Tibial nerve (tissue), 4 donors: Measurements from ENCODE around the gene STAT5B. TPM values are rescaled to one million over a fixed set of nuclear protein-coding genes. Genes with fewer than 3 reads are reported as not detected.
"Not testable (repeated sequence)": the region's sequence is repeated elsewhere in the genome, so short reads cannot be mapped to it uniquely, and the experiment has no call there.

Experiments
- DNase-seq, 2 donors: peaks; one replicate each; pipeline ENCODE4 v3.0.0-alpha.2; 2019; ENCODE audit warnings: low spot score in 2 of 2
- H3K27ac ChIP-seq, 4 donors: fragments of 200-600 bp; sonication (generic) in 3 of 4; one replicate each; pipeline ENCODE4 v1.5.1; 2017 to 2019; ENCODE audit warnings: mild to moderate bottlenecking in 1 of 4
- H3K27me3 ChIP-seq, 2 donors: fragments of 200-600 bp; sonication (generic) in 1 of 2; one replicate each; pipeline versions ENCODE4 v1.5.1 to v1.6.0; 2017 to 2019
- H3K36me3 ChIP-seq, 3 donors: fragments of 200-600 bp; sonication (generic); one replicate each; pipeline ENCODE4 v1.5.1; 2018 to 2019
- H3K4me1 ChIP-seq, 4 donors: fragments of 200-600 bp; sonication (generic) in 3 of 4; one replicate each; pipeline ENCODE4 v1.5.1; 2017 to 2019
- H3K4me3 ChIP-seq, 4 donors: fragments of 200-600 bp; sonication (generic) in 3 of 4; one replicate each; pipeline ENCODE4 v1.5.1; 2017 to 2019; ENCODE audit warnings: mild to moderate bottlenecking in 1 of 4, moderate library complexity in 1 of 4
- H3K9me3 ChIP-seq, 4 donors: fragments of 200-600 bp; sonication (generic) in 3 of 4; one replicate each; pipeline ENCODE4 v1.5.1; 2017 to 2019
- EP300 ChIP-seq, 2 donors: sonication (generic); formaldehyde crosslinking; IDR thresholded peaks; one replicate each; pipeline ENCODE4 v1.6.1; 2017; ENCODE audit warnings: antibody characterized with exemption in 2 of 2, mild to moderate bottlenecking in 1 of 2
- POLR2A ChIP-seq, 2 donors: fragments of 450-650 bp; IDR thresholded peaks; one replicate each; pipeline ENCODE4 v1.6.1; 2017; ENCODE audit warnings: antibody characterized with exemption in 2 of 2, mild to moderate bottlenecking in 2 of 2, moderate library complexity in 2 of 2
- WGBS, 2 donors: methylation state at CpG; one replicate each; pipeline ENCODE4 v1.1.5; 2018; 5-methylcytosine and 5-hydroxymethylcytosine counted together
- total RNA-seq, 4 donors: library from RNA; depleted of rRNA; stranded (reverse); fragments of >200 nt; gene quantifications; one replicate each; pipeline ENCODE4 v1.1.0, GENCODE V29; 2016
- TF ChIP-seq, protein P1 (sequence below), 5 experiments: fragments of 200-600 bp in 3 of 5; fragments of 450-650 bp in 2 of 5; sonication (generic) in 3 of 5; IDR thresholded peaks; one replicate each; pipeline ENCODE4 v1.5.1; 2016 to 2019; ENCODE audit warnings: antibody characterized with exemption in 5 of 5, mild to moderate bottlenecking in 3 of 5, moderate library complexity in 2 of 5

STAT5B gene
- total RNA-seq, 4 donors from 2014 or later: 96.8 to 117 (median 104) TPM

DNA sequence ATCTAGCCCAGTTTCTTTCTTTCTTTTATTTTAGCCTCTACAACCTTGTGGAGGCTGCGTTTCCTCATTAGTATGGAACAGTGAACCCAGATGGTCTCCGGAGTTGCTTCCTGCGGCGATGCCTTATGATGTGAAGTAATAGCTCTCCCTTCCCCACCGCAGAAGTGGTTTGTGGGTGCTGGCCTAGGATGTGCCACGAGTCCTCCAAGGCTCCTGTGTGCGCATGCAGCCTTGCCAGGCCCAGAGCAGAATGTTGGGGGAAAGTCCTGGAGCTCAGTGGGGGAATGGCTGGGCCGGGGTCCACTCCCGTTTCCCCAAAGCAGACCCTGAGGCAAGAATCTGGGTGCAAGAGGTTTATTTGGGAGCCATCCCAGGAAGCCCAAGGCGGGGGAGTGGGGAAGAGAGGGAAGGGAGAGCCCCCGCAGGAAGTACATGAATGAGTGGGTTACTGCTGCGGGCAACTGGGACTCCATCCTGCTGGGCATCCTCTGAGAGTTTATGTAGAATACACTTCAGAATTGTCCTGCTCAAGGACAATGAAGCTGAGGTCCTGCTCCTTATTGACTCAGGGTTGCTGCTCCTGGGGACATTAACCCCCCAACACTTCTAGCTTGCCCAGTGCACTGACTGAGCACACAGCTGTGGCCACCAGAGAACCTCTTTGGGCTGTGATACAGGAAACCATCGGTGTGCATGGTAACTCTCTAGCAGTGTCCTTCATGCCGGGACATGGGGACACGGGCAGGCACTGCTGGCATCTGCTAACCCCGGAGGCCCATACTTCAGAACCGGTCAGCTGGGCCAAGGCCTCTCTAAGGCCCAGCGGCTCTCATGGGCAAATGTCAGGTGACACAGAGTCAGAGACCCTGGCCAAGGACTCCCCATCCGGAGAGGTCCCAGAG lies 87.2 kb downstream of the STAT5B start:
- no peak overlapping the region for H3K4me3 ChIP-seq
- peaks cover 0 to 27% (median 16%) of the 10 kb centered on the region in 4 donors for H3K4me1 ChIP-seq
- H3K9me3 ChIP-seq: no peaks in the 10 kb centered on the region
- DNase-seq: no peak
- peaks cover 0 to 33% (median 0%) of the 10 kb centered on the region in 3 donors for H3K36me3 ChIP-seq
- no peaks in the 10 kb centered on the region for H3K27me3 ChIP-seq
- H3K27ac ChIP-seq: no peak overlapping the region
- 74 to 79% methylated on average over 19 of the region's 19 CpGs for whole genome bisulfite sequencing, 2 donors
- no peak for TF ChIP-seq EP300 (IDR thresholded peaks at IDR 0.05)
- TF ChIP-seq, protein P1, sequence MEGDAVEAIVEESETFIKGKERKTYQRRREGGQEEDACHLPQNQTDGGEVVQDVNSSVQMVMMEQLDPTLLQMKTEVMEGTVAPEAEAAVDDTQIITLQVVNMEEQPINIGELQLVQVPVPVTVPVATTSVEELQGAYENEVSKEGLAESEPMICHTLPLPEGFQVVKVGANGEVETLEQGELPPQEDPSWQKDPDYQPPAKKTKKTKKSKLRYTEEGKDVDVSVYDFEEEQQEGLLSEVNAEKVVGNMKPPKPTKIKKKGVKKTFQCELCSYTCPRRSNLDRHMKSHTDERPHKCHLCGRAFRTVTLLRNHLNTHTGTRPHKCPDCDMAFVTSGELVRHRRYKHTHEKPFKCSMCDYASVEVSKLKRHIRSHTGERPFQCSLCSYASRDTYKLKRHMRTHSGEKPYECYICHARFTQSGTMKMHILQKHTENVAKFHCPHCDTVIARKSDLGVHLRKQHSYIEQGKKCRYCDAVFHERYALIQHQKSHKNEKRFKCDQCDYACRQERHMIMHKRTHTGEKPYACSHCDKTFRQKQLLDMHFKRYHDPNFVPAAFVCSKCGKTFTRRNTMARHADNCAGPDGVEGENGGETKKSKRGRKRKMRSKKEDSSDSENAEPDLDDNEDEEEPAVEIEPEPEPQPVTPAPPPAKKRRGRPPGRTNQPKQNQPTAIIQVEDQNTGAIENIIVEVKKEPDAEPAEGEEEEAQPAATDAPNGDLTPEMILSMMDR (IDR thresholded peaks at IDR 0.05): no peak
- no peak for TF ChIP-seq POLR2A (IDR thresholded peaks at IDR 0.05)

DNA sequence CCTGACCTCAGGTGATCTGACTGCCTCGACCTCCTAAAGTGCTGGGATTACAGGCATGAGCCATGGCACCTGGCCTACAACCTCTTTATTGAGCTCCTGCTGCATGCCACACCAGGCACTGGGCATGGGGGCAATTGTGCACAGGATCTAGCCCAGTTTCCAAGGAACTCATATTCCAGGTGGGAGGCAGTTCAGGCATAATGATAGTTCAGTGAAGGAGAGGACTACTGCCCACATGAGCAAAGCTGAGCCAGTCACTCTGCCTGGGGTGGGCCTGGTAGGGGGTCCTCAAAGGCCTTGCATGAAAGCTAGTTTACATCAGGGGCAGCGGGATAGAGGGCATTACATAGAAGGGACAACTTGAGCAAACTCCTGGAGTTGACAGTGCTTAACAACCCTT lies 88.4 kb downstream of the STAT5B start:
- Histone ChIP-seq H3K9me3 (no peaks in the 10 kb centered on the region), H3K4me1 (peaks cover 0 to 26% (median 11%) of the 10 kb centered on the region in 4 donors), H3K27me3 (no peaks in the 10 kb centered on the region), H3K36me3 (peaks cover 0 to 33% (median 0%) of the 10 kb centered on the region in 3 donors), H3K4me3 (no peak overlapping the region), H3K27ac (no peak overlapping the region)
- TF ChIP-seq, protein P1 (IDR thresholded peaks at IDR 0.05): no peak
- TF ChIP-seq POLR2A (IDR thresholded peaks at IDR 0.05): no peak
- no peak for TF ChIP-seq EP300 (IDR thresholded peaks at IDR 0.05)
- no peak for DNase-seq
- WGBS, 2 donors: 78 to 90% methylated on average over 2 of the region's 2 CpGs

GRCh38 chr17:42186191-42186590 lies 90.0 kb downstream of the STAT5B start:
- not testable (repeated sequence) for DNase-seq, H3K4me3 ChIP-seq, H3K9me3 ChIP-seq, H3K27ac ChIP-seq
- 84 to 86% methylated on average over 5 of the region's 5 CpGs for WGBS, 2 donors
- H3K27me3 ChIP-seq: peaks cover 0 to 16% of the 10 kb centered on the region in 2 donors
- H3K36me3 ChIP-seq: peaks cover 0 to 21% (median 0%) of the 10 kb centered on the region in 3 donors
- peaks cover 0 to 26% (median 14%) of the 10 kb centered on the region in 4 donors for H3K4me1 ChIP-seq

DNA sequence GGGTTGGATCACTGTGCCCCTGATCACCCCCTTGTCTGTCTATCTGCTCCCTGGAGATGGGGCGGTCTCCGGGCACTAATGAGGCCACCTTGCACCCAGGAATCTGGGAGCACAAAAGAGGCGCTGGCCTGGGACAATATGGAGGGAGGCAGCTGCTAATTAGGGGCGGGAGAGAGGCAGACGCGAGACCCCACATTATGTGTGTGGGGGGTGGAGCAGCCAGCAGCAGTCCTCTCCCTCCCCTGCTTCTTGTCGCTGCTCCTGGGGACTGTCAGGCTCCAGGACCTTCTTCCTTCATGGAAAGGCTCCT lies 90.6 kb downstream of the STAT5B start:
- 72 to 74% methylated on average over 7 of the region's 7 CpGs for WGBS, 2 donors
- no peak overlapping the region for H3K4me3 ChIP-seq
- peaks cover 0 to 15% (median 0%) of the 10 kb centered on the region in 3 donors for H3K36me3 ChIP-seq
- peaks cover 0 to 32% (median 21%) of the 10 kb centered on the region in 4 donors for H3K4me1 ChIP-seq
- no peak overlapping the region for H3K27ac ChIP-seq
- H3K27me3 ChIP-seq: peaks cover 0 to 22% of the 10 kb centered on the region in 2 donors
- no peak for TF ChIP-seq EP300 (IDR thresholded peaks at IDR 0.05)
- TF ChIP-seq, protein P1 (IDR thresholded peaks at IDR 0.05): no peak
- TF ChIP-seq POLR2A (IDR thresholded peaks at IDR 0.05): no peak
- H3K9me3 ChIP-seq: no peaks in the 10 kb centered on the region
- DNase-seq: no peak

DNA sequence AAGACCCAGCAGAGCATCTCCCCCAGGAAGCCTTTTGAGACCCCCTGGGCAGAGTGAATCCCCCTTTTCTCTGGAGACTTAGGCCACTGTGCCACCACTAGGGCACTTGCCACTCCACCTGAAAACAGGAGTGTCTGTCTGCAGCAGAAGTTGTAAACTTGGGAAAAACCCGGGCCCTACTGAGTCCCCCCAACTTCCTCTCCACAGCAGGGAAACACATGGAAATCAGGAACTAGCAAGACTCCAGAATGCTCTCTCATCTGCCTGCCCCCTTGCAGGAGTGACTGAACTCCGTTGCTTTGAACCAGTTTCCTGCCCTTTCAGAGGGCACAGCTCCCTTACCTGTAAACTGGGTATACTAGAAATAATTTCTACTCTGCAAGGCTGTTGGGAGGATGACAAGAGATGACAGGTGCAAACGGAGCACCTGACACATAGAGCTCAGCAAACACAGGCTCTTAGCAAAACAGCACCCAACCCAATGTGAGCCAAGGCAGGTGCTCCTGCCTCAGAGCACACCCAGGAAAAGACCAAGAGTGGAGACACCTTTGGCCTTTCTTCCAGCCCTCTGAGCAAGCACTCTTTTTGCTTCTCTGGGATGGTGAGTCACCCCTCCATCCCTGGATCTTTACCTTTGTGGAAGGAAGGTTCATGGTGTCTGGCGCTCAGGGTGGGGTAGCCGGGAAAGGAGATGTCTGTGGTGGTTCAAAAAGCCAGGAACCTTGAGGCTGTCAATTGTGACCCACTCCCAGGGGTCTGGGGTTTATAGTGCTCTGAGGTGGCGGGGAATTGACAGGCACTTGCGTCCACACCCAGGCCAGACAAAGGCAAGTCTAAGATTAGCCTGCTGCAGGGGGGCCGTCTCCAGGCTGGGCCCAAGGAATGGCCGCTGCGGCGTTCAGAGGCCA lies 91.2 kb downstream of the STAT5B start, which contains the start of gene HCRT:
HCRT (minus strand) TSS at position 740 of the 908 bp plus-strand sequence; CDS start at position 653, 87 bp downstream.
- Histone ChIP-seq H3K4me3 (peak within 1 kb of the TSS; percentile 29 to 61 (median 50)), H3K36me3 (peaks cover 0 to 9% (median 0%) of the 10 kb centered on the region in 3 donors), H3K27ac (peak within 1 kb of the TSS; percentile 10 to 82 (median 65)), H3K9me3 (no peaks in the 10 kb centered on the region), H3K4me1 (peaks cover 0 to 37% (median 24%) of the 10 kb centered on the region in 4 donors), H3K27me3 (peaks cover 0 to 28% of the 10 kb centered on the region in 2 donors)
- no peak for TF ChIP-seq EP300 (IDR thresholded peaks at IDR 0.05)
- no peak for TF ChIP-seq POLR2A (IDR thresholded peaks at IDR 0.05)
- TF ChIP-seq, protein P1 (IDR thresholded peaks at IDR 0.05): no peak
- DNase-seq: no peak
- WGBS, 2 donors: 79 to 83% methylated on average over 11 of the region's 11 CpGs
